Measurements from ENCODE around the gene SPOCK3.

Gene SPOCK3

GRCh38 chr4:166726832-166727231 lies 507.5 kb downstream of the SPOCK3 start:
- Histone ChIP-seq H3K4me1 (ENCODE audit: insufficient read depth, low read length) (0 out of 2 replicates have a peak, but pooled peaks cover 10% of the 10 kb centered on the region), H3K9ac (ENCODE audit: low read depth, low read length) (no peak overlapping the region), H3K9me3 (ENCODE audit: control insufficient read depth, insufficient read depth, low read length) (no peaks in the 10 kb centered on the region), H3K36me3 (ENCODE audit: insufficient read depth, low read length) (peaks cover 13% of the 10 kb centered on the region)

- H3K36me3 ChIP-seq (ENCODE audit: insufficient read depth, low read length): peaks cover 17% of the 10 kb centered on the region
- no peak overlapping the region for H3K9ac ChIP-seq (ENCODE audit: low read depth, low read length)
- H3K9me3 ChIP-seq (ENCODE audit: control insufficient read depth, insufficient read depth, low read length): no peaks in the 10 kb centered on the region
These were observed 509.9 kb downstream of the SPOCK3 start for GRCh38 chr4:166724369-166724768.

GRCh38 chr4:166723532-166724140 lies 510.7 kb downstream of the SPOCK3 start:
- Histone ChIP-seq H3K4me1 (ENCODE audit: insufficient read depth, low read length) (0 out of 2 replicates have a peak, but pooled peaks cover 10% of the 10 kb centered on the region), H3K9me3 (ENCODE audit: control insufficient read depth, insufficient read depth, low read length) (no peaks in the 10 kb centered on the region), H3K36me3 (ENCODE audit: insufficient read depth, low read length) (peaks cover 17% of the 10 kb centered on the region), H3K9ac (ENCODE audit: low read depth, low read length) (no peak overlapping the region)

More at GRCh38 chr4:166724369-166724768, 509.9 kb downstream of the SPOCK3 start:
- H3K4me1 ChIP-seq (ENCODE audit: insufficient read depth, low read length): 0 out of 2 replicates have a peak, but pooled peaks cover 10% of the 10 kb centered on the region

- Histone ChIP-seq H3K36me3 (ENCODE audit: insufficient read depth, low read length) (peaks cover 20% of the 10 kb centered on the region), H3K9ac (ENCODE audit: low read depth, low read length) (peak overlapping the region; percentile 74), H3K9me3 (ENCODE audit: control insufficient read depth, insufficient read depth, low read length) (peaks cover 11% of the 10 kb centered on the region), H3K4me1 (ENCODE audit: insufficient read depth, low read length) (peaks cover 19% of the 10 kb centered on the region)
These were observed 518.3 kb downstream of the SPOCK3 start for GRCh38 chr4:166715748-166716713.

GRCh38 chr4:166700592-166700991 lies 533.7 kb downstream of the SPOCK3 start:
- Histone ChIP-seq H3K36me3 (ENCODE audit: insufficient read depth, low read length) (no peaks in the 10 kb centered on the region), H3K9ac (ENCODE audit: low read depth, low read length) (no peak overlapping the region), H3K4me1 (ENCODE audit: insufficient read depth, low read length) (peaks cover 1% of the 10 kb centered on the region; the same call in 1 of the 2 replicates), H3K9me3 (ENCODE audit: control insufficient read depth, insufficient read depth, low read length) (peaks cover 6% of the 10 kb centered on the region)

- Histone ChIP-seq H3K36me3 (ENCODE audit: insufficient read depth, low read length) (no peaks in the 10 kb centered on the region), H3K9ac (ENCODE audit: low read depth, low read length) (no peak overlapping the region), H3K9me3 (ENCODE audit: control insufficient read depth, insufficient read depth, low read length) (no peaks in the 10 kb centered on the region), H3K4me1 (ENCODE audit: insufficient read depth, low read length) (peaks cover 8% of the 10 kb centered on the region; the same call in 1 of the 2 replicates)
These were observed 545.5 kb downstream of the SPOCK3 start for GRCh38 chr4:166688835-166689234.

GRCh38 chr4:166687828-166688227 lies 546.5 kb downstream of the SPOCK3 start:
- H3K9ac ChIP-seq (ENCODE audit: low read depth, low read length): no peak overlapping the region
- H3K9me3 ChIP-seq (ENCODE audit: control insufficient read depth, insufficient read depth, low read length): no peaks in the 10 kb centered on the region
- H3K36me3 ChIP-seq (ENCODE audit: insufficient read depth, low read length): no peaks in the 10 kb centered on the region
- H3K4me1 ChIP-seq (ENCODE audit: insufficient read depth, low read length): peaks cover 8% of the 10 kb centered on the region; the same call in 1 of the 2 replicates
